ENCODE measurements around the gene AIP.

AIP gene

GRCh38 chr11:67482827-67483798 lies at the start of gene AIP:
Gene AIP (plus strand): TSS chr11:67483026. CDS start chr11:67483159, 133 bp downstream.
- peak within 1 kb of the TSS; percentile 53 for H3K4me3 ChIP-seq (ENCODE audit: low read depth, low read length)
- H3K36me3 ChIP-seq (replicated peaks): peaks cover 2% of the 10 kb centered on the region
- peak; percentile 24 for TF ChIP-seq CTCF (IDR thresholded peaks at IDR 0.05; ENCODE audit: low read depth, low read length, missing control alignments)
- H3K27ac ChIP-seq: peak within 1 kb of the TSS; percentile 57
- in situ Hi-C loops (cut with HindIII; ENCODE audit: low pct_ligation_motif_present, low sequenced_read_pairs): no loop called here
- no peaks in the 10 kb centered on the region for H3K27me3 ChIP-seq (replicated peaks)
- DNase-seq: peak; percentile 97

GRCh38 chr11:67433536-67434394 lies 49.1 kb upstream of the AIP start:
- Histone ChIP-seq H3K27ac (no peak overlapping the region), H3K27me3 (replicated peaks) (no peaks in the 10 kb centered on the region), H3K36me3 (replicated peaks) (peaks cover 47% of the 10 kb centered on the region), H3K4me3 (ENCODE audit: low read depth, low read length) (no peak overlapping the region)
- in situ Hi-C loops (cut with HindIII; ENCODE audit: low pct_ligation_motif_present, low sequenced_read_pairs): no loop called here
- no peak for TF ChIP-seq CTCF (IDR thresholded peaks at IDR 0.05; ENCODE audit: low read depth, low read length, missing control alignments)
- DNase-seq: no peak

- in situ Hi-C loops (cut with HindIII; ENCODE audit: low pct_ligation_motif_present, low sequenced_read_pairs): no loop called here
- TF ChIP-seq CTCF (IDR thresholded peaks at IDR 0.05; ENCODE audit: low read depth, low read length, missing control alignments): no peak
- H3K36me3 ChIP-seq (replicated peaks): peaks cover 52% of the 10 kb centered on the region
- no peak for DNase-seq
- H3K4me3 ChIP-seq (ENCODE audit: low read depth, low read length): no peak overlapping the region
- no peak overlapping the region for H3K27ac ChIP-seq
- H3K27me3 ChIP-seq (replicated peaks): no peaks in the 10 kb centered on the region
These were observed 48.4 kb upstream of the AIP start for GRCh38 chr11:67434395-67434881.

DNA sequence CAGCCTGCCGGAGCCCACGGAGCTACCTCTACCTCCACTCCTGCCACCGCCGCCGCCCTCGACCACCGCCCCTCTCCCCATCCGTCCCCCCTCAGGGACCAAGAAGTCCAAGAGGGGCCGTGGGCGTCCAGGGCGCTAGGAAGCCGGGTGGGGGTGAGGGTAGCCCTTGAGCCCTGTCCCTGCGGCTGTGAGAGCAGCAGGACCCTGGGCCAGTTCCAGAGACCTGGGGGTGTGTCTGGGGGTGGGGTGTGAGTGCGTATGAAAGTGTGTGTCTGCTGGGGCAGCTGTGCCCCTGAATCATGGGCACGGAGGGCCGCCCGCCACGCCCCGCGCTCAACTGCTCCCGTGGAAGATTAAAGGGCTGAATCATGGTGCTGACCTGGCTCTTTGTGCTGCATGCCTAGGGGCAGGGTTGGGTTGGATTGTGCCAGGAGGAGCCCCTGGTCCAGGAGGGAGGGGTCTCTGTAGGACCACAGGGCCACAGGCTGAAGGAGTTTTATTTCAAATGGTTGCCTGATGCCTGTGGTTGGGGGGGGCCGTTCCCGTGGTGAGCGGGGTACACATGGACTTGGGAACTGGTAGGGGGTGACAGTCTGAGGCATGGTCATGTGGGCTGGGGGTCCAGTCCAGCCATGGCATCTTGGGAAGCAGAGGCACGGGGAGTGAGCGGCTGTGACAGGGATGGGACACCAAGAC lies 47.6 kb upstream of the AIP start:
- DNase-seq: no peak
- no peak overlapping the region for H3K27ac ChIP-seq

More for the DNA sequence above, 47.6 kb upstream of the AIP start:
- H3K4me3 ChIP-seq (ENCODE audit: low read depth, low read length): no peak overlapping the region
- no peak for TF ChIP-seq CTCF (IDR thresholded peaks at IDR 0.05; ENCODE audit: low read depth, low read length, missing control alignments)
- in situ Hi-C loops (cut with HindIII; ENCODE audit: low pct_ligation_motif_present, low sequenced_read_pairs): no loop called here
- H3K36me3 ChIP-seq (replicated peaks): peaks cover 59% of the 10 kb centered on the region
- H3K27me3 ChIP-seq (replicated peaks): no peaks in the 10 kb centered on the region
